ENCODE measurements around the gene LDB2.

DNA sequence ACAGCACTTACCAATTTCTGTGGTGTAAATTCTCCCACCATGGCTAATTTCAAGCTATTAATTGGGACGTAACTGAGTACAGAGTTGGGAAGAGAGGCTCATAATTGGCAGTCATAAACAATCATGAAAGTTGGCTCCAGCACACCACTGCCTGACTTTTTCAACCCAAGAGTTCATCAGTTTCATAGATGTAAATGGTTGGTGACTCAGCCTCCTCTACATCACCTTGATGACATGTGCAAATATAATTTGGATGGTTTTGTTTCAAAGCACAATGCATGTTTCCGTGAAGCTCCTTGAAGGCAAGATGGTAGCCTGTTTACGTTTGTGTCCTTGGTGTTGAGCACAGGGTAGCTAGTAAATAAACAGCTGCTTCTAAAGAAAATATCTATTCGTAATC is 235.1 kb downstream of the LDB2 start:
- TF ChIP-seq, protein P1, sequence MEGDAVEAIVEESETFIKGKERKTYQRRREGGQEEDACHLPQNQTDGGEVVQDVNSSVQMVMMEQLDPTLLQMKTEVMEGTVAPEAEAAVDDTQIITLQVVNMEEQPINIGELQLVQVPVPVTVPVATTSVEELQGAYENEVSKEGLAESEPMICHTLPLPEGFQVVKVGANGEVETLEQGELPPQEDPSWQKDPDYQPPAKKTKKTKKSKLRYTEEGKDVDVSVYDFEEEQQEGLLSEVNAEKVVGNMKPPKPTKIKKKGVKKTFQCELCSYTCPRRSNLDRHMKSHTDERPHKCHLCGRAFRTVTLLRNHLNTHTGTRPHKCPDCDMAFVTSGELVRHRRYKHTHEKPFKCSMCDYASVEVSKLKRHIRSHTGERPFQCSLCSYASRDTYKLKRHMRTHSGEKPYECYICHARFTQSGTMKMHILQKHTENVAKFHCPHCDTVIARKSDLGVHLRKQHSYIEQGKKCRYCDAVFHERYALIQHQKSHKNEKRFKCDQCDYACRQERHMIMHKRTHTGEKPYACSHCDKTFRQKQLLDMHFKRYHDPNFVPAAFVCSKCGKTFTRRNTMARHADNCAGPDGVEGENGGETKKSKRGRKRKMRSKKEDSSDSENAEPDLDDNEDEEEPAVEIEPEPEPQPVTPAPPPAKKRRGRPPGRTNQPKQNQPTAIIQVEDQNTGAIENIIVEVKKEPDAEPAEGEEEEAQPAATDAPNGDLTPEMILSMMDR (IDR thresholded peaks at IDR 0.05 in 4 of 5, conservative IDR thresholded peaks at IDR 0.05 in 1 of 5): no peak
- no peak for TF ChIP-seq POLR2A (IDR thresholded peaks at IDR 0.05)
